Measurements from ENCODE around the gene RAD17.
"Not testable (repeated sequence)": the region's sequence is repeated elsewhere in the genome, so short reads cannot be mapped to it uniquely, and the experiment has no call there.

The RAD17 gene

DNA sequence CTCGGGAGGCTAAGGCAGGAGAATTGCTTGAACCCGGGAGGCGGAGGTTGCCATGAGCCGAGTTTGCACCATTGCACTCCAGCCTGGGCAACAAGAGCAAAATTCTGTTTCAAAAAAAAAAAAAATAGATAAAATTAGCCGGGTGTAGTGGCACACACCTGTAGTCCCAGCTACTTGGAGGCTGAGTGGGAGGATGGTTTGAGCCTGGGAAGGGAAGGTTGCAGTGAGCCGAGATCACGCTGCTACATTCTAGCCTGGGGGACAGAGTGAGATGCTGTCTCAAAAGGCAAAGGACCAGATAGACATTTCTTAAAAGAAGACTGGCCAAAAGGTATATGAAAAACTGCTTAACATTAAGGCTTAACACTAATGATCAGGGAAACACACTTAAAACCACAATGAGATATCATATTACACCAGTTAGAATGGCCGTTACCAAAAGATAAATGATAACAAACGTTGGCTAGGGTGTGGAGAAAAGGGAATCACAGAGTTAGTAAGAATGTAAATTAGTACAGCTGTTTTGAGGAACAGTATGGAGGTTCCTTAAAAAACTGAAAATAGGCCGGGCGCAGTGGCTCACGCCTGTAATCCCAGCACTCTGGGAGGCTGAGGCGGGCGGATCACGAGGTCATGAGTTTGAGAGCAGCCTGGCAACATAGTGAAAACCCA, 35.2 kb downstream of the RAD17 start:
- DNase-seq, result no peak

DNA sequence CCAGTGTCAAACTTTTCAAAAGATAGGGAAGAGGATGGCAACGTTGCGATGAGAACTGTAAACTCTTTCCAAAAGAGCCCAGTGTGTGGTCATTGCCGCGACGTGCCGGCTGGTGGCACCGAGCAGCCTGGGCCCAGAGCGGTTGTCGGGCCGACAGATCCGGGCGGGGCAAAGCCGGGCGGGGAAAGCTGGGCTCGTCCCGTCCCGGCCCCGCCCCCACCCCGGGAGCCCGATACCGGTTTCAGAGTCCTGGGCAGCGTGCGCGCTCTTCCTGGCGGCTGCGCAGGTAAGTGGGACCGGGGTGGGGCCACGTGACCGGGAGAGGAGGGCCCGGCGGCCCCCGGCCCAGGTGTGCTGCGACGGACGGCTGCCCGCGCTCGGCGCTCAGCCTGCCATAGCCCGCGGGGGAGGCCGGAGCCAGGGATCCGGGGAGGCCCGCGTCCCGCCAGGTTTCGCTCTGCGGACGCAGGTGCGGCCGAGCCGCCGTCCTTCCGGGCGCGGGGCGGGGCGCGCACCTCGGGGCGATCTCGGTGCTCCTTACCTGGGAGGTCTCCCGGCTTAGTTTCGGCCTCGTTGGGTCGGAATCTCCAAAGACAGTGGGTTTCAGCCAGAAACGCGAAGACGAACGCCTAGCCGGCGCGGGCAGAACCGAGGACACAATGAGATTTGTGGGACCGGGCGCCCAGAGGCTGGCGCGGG, 45.4 kb downstream of the RAD17 start, which contains the start of gene MARVELD2:
Gene MARVELD2 (plus strand): TSS at position 232 of the 699 bp plus-strand sequence. CDS start 4,270 bp downstream, outside the sequence.
- peak; percentile 76 for DNase-seq

DNA sequence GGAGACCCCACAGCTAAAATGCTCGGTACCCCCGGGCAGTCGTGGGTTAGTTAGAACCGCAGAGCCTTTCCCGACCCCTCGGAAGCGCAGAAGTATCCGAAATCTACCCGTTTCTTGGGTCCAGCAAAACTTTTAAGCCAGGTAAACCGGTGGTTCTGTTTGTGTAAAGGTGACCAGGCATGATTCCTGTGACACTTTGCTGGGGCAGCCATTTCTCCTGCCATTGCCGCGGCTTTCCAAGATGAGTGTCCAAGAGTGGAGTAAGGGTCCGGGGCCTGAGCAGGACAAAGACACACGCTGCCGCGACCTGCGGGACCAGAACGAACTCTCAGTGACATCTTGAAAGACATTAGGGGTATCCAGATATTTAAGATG, 46.0 kb downstream of the RAD17 start:
- DNase-seq, result peak; percentile 29

DNA sequence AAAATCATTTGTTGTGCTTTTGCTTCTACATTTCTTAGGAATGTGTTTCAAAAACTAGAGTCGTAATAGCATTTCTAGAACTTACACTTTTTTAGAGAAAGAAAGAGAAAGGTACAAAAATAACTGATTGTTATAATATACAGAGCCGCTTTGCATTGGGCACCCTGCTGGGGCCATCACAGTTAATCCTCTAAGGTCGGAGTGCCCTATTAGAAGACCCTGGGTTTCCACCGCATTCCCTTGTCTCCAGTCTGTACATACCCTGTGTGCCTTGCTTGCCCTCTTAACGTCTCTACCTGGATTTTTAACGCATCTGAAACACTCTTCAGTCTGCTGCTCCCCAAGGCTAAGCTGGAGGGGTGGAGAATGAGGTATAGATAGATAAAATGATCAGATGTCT, 46.6 kb downstream of the RAD17 start:
- peak; percentile 30 for DNase-seq

DNA sequence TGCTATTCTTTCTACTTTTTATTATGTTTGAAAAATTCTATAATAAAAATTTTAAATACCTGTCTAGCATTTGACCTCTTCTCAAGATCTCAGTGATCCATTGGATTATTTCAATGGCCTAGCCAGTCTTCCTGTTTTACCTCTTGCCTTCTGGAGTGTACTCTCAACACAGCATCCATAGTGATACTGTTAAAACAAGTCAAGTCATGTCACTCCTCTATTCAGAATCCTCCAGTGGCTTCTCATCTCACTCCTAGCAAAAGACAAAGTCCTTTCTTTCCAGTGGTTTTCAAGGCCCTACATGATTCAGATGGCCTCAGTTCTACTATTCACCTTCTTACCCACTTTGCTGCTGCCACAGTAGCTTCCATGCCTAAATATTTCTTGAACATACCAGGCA, 47.1 kb downstream of the RAD17 start:
- DNase-seq, result peak; percentile 30

DNA sequence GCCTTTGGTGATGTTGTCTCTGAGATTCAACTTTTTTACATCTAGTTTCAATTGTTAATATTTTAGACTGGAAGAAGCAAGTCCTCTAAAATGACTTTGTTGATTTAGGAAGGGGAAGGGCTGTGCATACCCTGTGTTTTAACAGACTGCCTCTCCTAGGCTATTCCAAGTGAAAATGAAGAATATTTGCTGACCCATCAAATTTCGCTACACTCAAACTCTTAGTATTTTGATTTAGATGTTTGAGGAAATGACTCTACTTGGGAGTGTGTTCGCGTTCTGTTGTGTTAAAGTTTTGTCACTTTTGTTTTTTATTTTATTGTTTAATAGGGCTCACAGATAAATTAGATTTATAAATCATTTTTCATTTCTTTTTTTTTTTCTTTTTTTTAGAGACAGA, 48.9 kb downstream of the RAD17 start:
- no peak for DNase-seq

DNA sequence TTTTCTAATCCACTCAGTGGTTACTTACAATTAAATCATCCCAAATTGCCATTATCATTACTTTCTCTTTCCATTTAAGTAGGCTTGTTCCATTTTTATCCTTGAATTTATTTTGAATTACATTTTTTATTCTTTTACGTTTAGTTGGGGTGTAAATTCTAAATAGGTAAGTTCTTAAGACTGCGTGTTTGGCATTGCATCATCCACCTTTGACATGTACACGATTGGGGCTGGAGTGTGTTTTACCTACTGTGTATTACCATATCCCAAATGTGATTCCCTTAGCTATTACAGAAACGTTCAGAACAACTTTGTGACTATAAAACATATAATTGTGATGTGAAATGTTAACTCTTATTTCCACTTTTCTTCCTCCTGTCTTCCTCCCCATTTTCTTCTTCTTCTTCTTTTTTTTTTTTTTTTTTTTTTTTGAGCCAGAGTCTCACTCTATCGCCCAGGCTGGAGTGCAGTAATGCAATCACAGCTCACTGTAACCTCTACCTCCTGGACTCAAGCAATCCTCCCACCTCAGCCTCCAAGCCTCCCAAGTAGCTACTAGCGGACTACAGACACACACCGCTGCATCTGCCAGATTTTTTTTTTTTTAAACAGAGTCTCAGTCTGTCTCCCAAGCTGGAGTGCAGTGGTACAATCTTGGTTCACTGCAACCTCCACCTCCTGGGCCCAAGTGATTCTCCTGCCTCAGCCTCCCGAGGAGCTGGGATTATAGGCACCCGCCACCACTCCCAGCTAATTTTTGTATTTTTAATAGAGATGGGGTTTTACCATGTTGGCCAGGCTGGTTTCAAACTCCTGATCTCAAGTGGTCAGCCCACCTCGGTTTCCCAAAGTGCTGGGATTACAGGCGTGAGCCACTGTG, 62.0 kb downstream of the RAD17 start:
- no peak for DNase-seq

DNA sequence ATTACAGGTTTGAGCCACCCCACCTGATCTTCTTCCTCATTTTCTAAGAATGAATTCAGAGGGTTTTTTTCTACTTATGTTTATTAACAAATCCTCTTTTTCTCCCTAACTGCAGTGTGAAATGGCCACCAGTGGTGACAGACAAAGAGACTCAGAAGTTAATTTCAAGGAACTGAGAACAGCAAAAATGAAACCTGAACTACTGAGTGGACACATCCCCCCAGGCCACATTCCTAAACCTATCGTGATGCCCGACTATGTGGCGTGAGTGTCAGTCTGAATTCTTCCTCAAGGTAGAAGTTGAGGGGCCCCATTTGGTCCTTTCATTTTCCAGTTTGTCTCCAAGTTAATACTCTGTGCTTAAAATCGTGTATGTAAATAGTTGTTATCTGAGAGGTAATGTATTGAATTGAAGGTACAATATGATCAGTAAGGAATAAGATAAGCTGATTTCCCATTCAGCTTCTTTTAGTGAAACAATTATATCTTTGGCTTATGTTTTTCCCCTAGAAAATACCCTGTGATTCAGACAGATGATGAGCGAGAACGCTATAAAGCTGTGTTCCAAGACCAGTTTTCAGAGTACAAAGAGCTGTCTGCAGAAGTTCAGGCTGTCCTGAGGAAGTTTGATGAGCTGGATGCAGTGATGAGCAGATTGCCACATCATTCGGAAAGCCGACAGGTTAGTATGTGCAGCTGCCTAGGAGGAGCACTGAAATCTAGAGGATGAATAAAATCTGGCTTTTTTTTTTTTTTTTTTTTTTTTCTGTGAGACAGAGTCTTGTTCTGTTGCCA, 63.0 kb downstream of the RAD17 start:
- DNase-seq, result no peak

DNA sequence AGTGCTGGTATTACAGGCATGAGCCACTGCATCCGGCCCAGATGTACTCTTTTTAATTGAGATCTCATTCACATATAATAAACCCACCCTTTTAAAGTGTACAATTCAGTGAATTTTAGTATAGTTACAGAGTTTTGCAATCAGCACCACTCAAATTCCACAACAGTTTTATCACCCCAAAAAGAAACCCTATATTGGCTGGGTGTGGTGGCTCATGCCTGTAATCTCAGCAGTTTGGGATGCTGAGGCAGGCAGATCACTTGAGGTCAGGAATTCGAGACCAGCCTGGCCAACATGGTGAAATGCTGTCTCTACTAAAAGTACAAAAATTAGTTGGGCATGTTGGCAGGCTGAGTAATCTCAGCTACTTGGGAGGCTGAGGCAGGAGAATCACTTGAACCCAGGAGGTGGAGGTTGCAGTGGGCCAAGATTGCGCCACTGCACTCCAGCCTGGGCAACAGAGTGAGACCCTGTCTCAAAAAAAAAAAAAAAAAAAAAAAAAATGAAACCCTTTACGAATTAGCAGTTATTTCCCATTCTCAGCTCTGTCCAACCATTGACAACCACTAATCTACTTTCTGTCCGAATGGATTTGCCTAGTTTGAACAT, 65.8 kb downstream of the RAD17 start:
- not testable (repeated sequence) for DNase-seq

DNA sequence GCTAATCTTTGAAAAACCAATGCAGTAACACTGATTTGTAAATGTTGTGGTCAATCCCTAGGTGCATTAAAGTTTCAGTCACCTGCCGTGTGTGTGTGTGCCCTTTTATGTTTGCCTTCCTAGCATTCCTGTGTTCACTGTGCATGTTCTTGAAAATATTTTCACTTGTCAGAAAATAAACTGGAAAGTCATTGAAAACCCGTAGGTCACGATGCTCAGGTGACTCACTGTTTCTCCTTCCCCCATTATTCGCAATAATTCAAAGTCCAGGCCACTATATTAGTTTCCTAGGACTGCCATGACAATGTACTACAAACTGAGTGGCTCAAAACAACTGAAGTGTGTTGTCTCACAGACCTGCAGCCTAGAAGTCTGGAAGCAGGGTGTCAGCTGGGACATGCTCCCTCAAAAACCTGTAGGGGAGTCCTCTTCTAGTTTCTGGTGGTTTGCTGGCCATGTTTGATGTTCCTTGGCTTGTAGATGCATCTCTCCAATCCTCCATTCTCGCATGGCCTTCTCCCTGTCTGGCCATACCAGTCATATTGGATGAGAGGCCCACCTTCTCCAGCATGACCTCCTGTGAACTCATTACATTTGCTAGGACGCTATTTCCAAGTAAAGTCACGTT, 74.6 kb downstream of the RAD17 start:
- no peak for DNase-seq

DNA sequence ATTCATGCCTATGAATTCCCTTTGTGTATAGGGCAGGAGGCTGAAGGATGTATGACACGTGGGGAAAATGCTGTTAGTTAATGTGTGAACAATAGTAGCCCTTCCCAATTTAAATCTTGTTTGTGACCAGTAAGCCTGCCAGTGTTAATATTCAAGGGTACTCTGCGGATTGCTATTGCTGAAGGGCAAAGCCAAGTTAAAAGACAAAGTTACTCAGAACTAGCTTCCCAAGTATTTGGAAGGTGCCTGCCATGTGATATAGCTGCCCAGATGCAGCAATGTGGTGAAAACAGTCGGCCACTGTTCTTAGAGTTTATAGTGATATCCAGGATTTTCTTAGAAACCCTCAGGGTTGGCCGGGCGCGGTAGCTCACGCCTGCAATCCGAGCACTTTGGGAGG, 79.9 kb downstream of the RAD17 start:
- no peak for DNase-seq

DNA sequence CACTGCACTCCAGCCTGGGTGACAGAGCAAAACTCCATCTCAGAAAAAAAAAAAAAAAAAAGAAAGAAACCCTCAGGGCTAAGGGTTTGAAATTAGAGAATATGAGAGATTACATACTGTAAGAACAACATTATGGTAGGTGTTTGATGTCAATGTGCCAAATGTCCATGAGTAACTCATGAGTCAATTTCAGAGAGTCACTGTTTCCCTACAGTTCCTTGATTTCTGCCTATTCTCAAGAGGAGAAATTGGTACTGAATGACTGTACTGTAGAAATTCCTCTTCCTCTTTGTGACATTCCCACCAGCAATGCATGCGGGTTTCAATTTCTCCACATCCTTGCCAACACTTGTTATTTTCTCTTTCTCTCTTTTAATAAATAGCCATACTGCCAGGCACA, 80.5 kb downstream of the RAD17 start:
- DNase-seq, result no peak

DNA sequence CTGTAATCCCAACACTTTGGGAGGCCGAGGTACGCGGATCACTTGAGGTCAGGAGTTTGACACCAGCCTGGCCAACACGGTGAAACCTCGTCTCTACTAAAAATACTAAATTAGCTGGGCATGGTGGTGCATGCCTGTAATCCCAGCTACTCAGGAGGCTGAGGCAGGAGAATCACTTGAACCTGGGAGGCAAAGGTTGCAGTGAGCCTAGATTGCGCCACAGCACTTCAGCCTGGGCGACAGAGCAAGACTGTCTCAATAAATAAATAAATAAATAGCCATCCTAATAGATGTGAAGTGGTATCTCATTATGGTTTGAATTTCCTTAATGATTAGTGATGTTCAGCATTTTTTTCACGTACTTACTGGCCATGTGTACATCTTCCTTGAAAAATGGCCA, 80.9 kb downstream of the RAD17 start:
- DNase-seq, result not testable (repeated sequence)

DNA sequence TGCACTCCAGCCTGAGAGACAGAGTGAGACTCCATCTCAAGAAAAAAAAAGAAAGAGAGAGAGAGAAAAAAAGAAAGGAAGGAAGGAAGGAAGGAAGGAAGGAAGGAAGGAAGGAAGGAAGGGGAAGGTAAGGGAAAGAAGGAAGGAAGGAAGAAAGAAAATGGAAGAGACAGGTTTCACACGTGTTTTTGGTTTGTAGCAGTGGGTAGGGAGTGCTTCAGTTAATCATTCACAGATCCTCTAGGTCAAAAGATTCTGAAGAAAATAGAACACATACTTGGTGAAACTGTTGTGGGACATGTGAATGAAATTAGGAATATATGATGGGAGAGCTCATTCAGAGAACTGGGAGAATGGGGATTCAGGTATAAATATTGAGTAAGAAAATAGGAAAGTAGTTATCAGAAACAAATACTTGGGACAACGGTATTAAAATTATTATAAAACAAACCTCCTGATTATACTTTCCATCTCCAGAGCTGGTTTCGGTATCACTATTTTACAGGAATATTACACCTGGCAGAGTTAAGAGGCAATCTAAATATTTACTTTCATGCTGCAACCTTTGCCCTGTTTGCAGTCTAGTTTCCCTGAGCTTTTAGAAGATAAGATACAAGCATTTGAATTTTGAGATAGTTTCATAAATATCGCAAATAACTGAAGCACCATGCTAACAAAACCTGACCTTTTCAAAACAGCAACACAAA, 82.5 kb downstream of the RAD17 start:
- DNase-seq, result peak; percentile 41

DNA sequence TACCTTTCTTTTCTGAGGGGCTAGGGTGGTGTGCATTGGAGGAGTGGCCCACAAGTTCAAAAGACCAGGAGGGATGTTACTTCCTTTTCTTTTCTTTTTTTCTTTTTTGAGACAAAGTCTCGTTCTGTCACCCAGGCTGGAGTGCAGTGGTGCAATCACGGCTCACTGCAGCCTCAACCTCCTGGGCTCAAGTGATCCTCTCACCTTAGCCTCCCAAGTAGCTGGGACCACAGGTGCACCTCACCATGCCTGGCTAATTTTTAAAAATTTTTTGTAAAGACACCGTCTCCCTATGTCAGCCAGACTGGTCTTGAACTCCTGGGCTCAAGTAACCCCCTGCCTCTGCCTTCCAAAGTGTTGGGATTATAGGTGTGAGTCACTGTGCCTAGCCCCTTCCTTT, 83.9 kb downstream of the RAD17 start:
- not testable (repeated sequence) for DNase-seq

DNA sequence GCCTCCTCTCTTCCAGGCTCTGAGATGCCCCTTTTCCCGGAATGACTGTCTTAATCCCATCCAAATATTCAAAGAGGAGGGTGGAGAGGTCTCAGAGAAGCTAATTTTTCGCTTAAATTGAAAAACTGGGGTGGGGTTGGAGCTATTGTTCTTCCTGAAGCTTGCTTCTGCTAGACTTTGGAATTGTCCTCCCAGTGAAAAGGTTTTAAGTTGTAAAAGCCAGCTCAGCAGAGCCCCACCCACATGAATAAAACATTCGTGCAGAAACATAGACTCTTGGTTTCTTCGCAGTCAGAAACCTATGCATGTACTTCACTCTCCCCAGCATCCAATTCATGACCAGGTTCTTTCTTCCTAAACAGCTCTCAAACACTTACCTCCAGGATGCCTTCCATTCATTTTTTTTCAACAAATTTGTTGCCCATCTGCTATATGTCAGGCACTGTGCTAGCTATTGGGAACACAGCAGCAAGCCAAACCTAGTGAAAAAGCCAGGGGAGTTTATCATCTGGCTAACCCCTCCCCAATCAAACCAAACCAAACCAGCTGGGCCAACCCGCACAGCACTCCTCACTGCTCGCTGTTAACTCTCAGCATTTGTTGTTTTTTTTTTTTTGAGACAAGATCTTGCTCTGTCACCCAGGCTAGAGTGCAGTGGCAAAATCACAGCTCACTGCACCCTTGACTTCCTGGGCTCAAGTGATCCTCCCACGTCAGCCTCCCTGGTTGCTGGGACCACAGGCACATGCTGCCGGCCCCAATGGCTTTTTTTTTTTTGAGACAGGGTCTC, 85.0 kb downstream of the RAD17 start:
- DNase-seq, result no peak

DNA sequence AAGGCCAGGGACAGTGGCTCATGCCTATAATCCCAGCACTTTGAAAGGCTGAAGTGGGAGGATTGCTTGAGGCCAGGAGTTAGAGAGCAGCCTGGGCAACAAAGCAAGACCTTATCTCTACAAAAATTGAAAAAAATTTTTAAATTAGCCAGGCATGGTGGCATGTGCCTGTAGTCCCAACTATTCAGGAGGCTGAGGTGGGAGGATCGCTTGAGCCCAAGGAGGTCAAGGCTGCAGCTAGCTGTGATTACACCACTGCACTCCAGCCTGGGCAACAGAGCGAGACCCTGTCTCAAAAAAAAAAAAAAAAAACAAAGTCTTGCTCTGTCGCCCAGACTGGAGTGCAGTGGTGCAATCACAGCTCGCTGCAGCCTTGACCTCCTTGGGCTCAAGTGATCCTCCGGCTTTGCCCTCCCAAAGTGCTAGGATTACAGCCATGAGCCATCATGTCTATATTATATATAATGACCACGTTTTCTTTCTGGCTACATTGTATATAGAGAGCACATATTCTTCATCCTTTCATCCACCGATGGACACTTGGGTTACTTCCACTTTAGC, 85.9 kb downstream of the RAD17 start:
- not testable (repeated sequence) for DNase-seq

DNA sequence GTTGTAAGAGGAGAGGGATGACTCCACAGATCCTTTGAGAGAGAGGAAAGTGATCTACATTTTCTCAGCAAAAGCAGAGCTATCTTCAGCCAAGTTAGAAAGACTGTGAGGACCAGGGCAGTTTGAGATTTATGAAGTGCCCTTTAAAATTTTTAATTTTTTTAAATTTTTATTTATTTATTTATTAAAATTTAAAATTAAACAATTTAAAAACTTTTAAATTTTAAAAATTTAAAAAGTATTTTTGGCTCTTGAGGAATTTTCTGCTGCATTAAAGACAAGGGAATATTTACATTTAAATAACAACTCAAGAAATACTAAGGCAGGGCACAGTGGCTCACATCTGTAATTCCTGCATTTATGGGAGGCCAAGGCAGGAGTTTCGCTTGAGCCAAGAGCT, 92.6 kb downstream of the RAD17 start:
- no peak for DNase-seq

Data from NCI-H510A treated with DMSO at 0.1 percent for 48 hours (cell line).